CD14-positive monocyte (primary cell): ENCODE results near the gene DBF4B. TPM values are rescaled to one million over a fixed set of nuclear protein-coding genes. Genes with fewer than 3 reads are reported as not detected.
A peak's percentile ranks its signal among the peaks of the same experiment; 100 is the strongest.

Experiments
- DNase-seq, 3 donors: peaks; one replicate each; pipeline ENCODE4 v3.0.0-alpha.2; 2011 to 2022
- H2AFZ ChIP-seq: 2 replicates; pipeline ENCODE4 v1.6.0; 2012; ENCODE audit warnings: mild to moderate bottlenecking, low read depth, low read length, inconsistent platforms; ENCODE audit not compliant: insufficient read depth, poor library complexity, severe bottlenecking
- H3K27ac ChIP-seq, 2 donors: 1 replicate in 1 of 2; 2 replicates in 1 of 2; pipeline ENCODE4 v1.5.1; 2012 to 2013; ENCODE audit warnings: low read length in 2 of 2, control low read depth in 1 of 2, inconsistent platforms in 1 of 2, low read depth in 1 of 2, mild to moderate bottlenecking in 1 of 2
- H3K27me3 ChIP-seq, 2 donors: one replicate each; pipeline versions ENCODE4 v1.6.0 to v1.6.1; 2011 to 2013; ENCODE audit warnings: low read length in 2 of 2; ENCODE audit not compliant: control insufficient read depth in 2 of 2, insufficient read depth in 2 of 2
- H3K36me3 ChIP-seq, 2 donors: replicated peaks in 1 of 2; 1 replicate in 1 of 2; 2 replicates in 1 of 2; pipeline versions ENCODE4 v1.5.1 to v1.6.1; 2012 to 2013; ENCODE audit warnings: low read length in 2 of 2, control low read depth in 1 of 2, inconsistent platforms in 1 of 2, mild to moderate bottlenecking in 1 of 2; ENCODE audit not compliant: insufficient read depth in 2 of 2, control insufficient read depth in 1 of 2
- H3K4me1 ChIP-seq, 2 donors: 1 replicate in 1 of 2; 2 replicates in 1 of 2; pipeline versions ENCODE4 v1.5.1 to v1.6.1; 2012 to 2013; ENCODE audit warnings: low read length in 2 of 2, control low read depth in 1 of 2, inconsistent platforms in 1 of 2, mild to moderate bottlenecking in 1 of 2, moderate library complexity in 1 of 2; ENCODE audit not compliant: insufficient read depth in 2 of 2, control insufficient read depth in 1 of 2
- H3K4me2 ChIP-seq: replicated peaks from 2 replicates; pipeline ENCODE3; 2012; ENCODE audit warnings: low read length, moderate library complexity, mild to moderate bottlenecking; ENCODE audit not compliant: poor library complexity, severe bottlenecking; ENCODE audit errors: extremely low read depth
- H3K4me3 ChIP-seq, 3 experiments: fragments of 200-600 bp in 1 of 3; sonication (generic) in 1 of 3; replicated peaks in 1 of 3; 1 replicate in 2 of 3; 2 replicates in 1 of 3; pipeline ENCODE4 v1.5.1; 2011 to 2013; ENCODE audit warnings: low read length in 3 of 3, mild to moderate bottlenecking in 3 of 3, control low read depth in 2 of 3, low read depth in 2 of 3, inconsistent platforms in 1 of 3, moderate library complexity in 1 of 3
- H3K79me2 ChIP-seq: 2 replicates; pipeline ENCODE4 v1.6.0; 2012; ENCODE audit warnings: mild to moderate bottlenecking, control low read depth, inconsistent platforms, low read length, moderate library complexity; ENCODE audit not compliant: insufficient read depth
- H3K9ac ChIP-seq: 2 replicates; pipeline ENCODE4 v1.6.0; 2017; ENCODE audit warnings: low read length, mild to moderate bottlenecking; ENCODE audit not compliant: insufficient read depth, poor library complexity, severe bottlenecking
- H3K9me3 ChIP-seq, 2 donors: replicated peaks in 1 of 2; 1 replicate in 1 of 2; 2 replicates in 1 of 2; pipeline versions ENCODE4 v1.5.1 to v1.6.1; 2012 to 2013; ENCODE audit warnings: low read length in 2 of 2, control low read depth in 1 of 2; ENCODE audit not compliant: control insufficient read depth in 1 of 2, insufficient read depth in 1 of 2
- H4K20me1 ChIP-seq: 2 replicates; pipeline ENCODE4 v1.6.0; 2012; ENCODE audit warnings: mild to moderate bottlenecking, low read length, control low read depth, moderate library complexity; ENCODE audit not compliant: insufficient read depth
- H3K27ac Mint-ChIP-seq, 7 donors: one replicate each; pipeline ENCODE4 v1.8.0; 2020; ENCODE audit warnings: mild to moderate bottlenecking in 7 of 7, mixed read lengths in 7 of 7, moderate library complexity in 6 of 7, inconsistent platforms in 2 of 7
- H3K27me3 Mint-ChIP-seq, 3 donors: one replicate each; pipeline ENCODE4 v1.8.0; 2021 to 2022; ENCODE audit warnings: low read depth in 3 of 3, mild to moderate bottlenecking in 3 of 3, mixed read lengths in 3 of 3, moderate library complexity in 3 of 3, inconsistent platforms in 1 of 3
- H3K36me3 Mint-ChIP-seq, 2 donors: one replicate each; pipeline ENCODE4 v1.8.0; 2020; ENCODE audit warnings: mixed read lengths in 2 of 2, inconsistent platforms in 1 of 2, mild to moderate bottlenecking in 1 of 2
- H3K4me1 Mint-ChIP-seq: one replicate; pipeline ENCODE4 v1.8.0; 2020; ENCODE audit warnings: mild to moderate bottlenecking, mixed read lengths
- H3K4me3 Mint-ChIP-seq, 2 donors: one replicate each; pipeline ENCODE4 v1.8.0; 2020; ENCODE audit warnings: mild to moderate bottlenecking in 2 of 2, mixed read lengths in 2 of 2, moderate library complexity in 1 of 2
- H3K9me3 Mint-ChIP-seq, 7 donors: one replicate each; pipeline ENCODE4 v1.8.0; 2020 to 2022; ENCODE audit warnings: mixed read lengths in 7 of 7, mild to moderate bottlenecking in 6 of 7, moderate library complexity in 6 of 7, inconsistent platforms in 2 of 7
- CTCF ChIP-seq: fragments of 200-600 bp; IDR thresholded peaks from one replicate; pipeline ENCODE4 v1.8.0; 2022; ENCODE audit warnings: antibody characterized with exemption, mild to moderate bottlenecking
- WGBS: methylation state at CpG from one replicate; pipeline ENCODE4 v1.1.5; 2013; ENCODE audit warnings: missing lambda C conversion rate; ENCODE audit not compliant: insufficient coverage; 5-methylcytosine and 5-hydroxymethylcytosine counted together
- intact Hi-C, 2 donors: fragments of 100-400 bp; cut with micrococcal nuclease; formaldehyde crosslinking; loops; one replicate each; pipeline versions ENCODE4 v1.15.0 to v1.15.1; 2023
- polyA plus RNA-seq, 3 donors: library from polyadenylated mRNA; depleted of rRNA in 1 of 3; unstranded in 2 of 3; stranded (reverse) in 1 of 3; fragments of 300-500 nt in 2 of 3; fragments of >200 nt in 1 of 3; fragmentation: Illumina TruSeq in 2 of 3; gene quantifications; 1 replicate in 2 of 3; 2 replicates in 1 of 3; pipeline ENCODE4 v1.2.3, GENCODE V29; 2012 to 2021

The DBF4B gene
- polyA plus RNA-seq, 3 donors: 0.23 to 2.9 (median 0.34) TPM

- H3K4me1 Mint-ChIP-seq: no peaks in the 10 kb centered on the region
- H3K27ac ChIP-seq: no peak overlapping the region
- peak overlapping the region in 1 of 7 donors; percentile 36 for H3K27ac Mint-ChIP-seq
- H3K4me3 ChIP-seq: no peak overlapping the region
- no peak overlapping the region for H3K4me2 ChIP-seq
- no peak for DNase-seq
- peaks cover 0 to 3% (median 0%) of the 10 kb centered on the region in 7 donors for H3K9me3 Mint-ChIP-seq
- no peak overlapping the region for H3K9ac ChIP-seq
- no peak overlapping the region for H3K4me3 Mint-ChIP-seq
- no peaks in the 10 kb centered on the region for H3K27me3 ChIP-seq
- TF ChIP-seq CTCF: no peak
- 92% methylated on average over 5 of the region's 9 CpGs for WGBS
- no peaks in the 10 kb centered on the region for H3K79me2 ChIP-seq
- no peaks in the 10 kb centered on the region for H3K9me3 ChIP-seq
- no peak overlapping the region for H2AFZ ChIP-seq
- peaks cover 35 to 51% of the 10 kb centered on the region in 2 donors for H3K36me3 ChIP-seq
- H3K4me1 ChIP-seq: no peaks in the 10 kb centered on the region
- peaks cover 47 to 52% of the 10 kb centered on the region in 2 donors for H3K36me3 Mint-ChIP-seq
- H3K27me3 Mint-ChIP-seq: peaks cover 0 to 5% (median 1%) of the 10 kb centered on the region in 3 donors
- intact Hi-C loops: no loop called here
- no peaks in the 10 kb centered on the region for H4K20me1 ChIP-seq
Observed at GRCh38 chr17:44749980-44750318, 41.5 kb downstream of the DBF4B start.

GRCh38 chr17:44751331-44751730, 42.9 kb downstream of the DBF4B start:
- no peak overlapping the region for H3K27ac ChIP-seq
- H3K4me2 ChIP-seq: no peak overlapping the region
- H4K20me1 ChIP-seq: no peaks in the 10 kb centered on the region
- no peak overlapping the region for H3K27ac Mint-ChIP-seq
- peaks cover 0 to 3% (median 0%) of the 10 kb centered on the region in 7 donors for H3K9me3 Mint-ChIP-seq
- H3K4me3 ChIP-seq: no peak overlapping the region
- no peaks in the 10 kb centered on the region for H3K9me3 ChIP-seq
- H2AFZ ChIP-seq: no peak overlapping the region
- H3K9ac ChIP-seq: no peak overlapping the region
- H3K27me3 ChIP-seq: no peaks in the 10 kb centered on the region
- 96% methylated on average over 6 of the region's 7 CpGs for WGBS
- no peaks in the 10 kb centered on the region for H3K4me1 Mint-ChIP-seq
- no peak overlapping the region for H3K4me3 Mint-ChIP-seq
- no peak for DNase-seq
- H3K79me2 ChIP-seq: no peaks in the 10 kb centered on the region
- intact Hi-C loops: no loop called here
- peaks cover 35 to 51% of the 10 kb centered on the region in 2 donors for H3K36me3 ChIP-seq
- peaks cover 6 to 8% (median 6%) of the 10 kb centered on the region in 3 donors for H3K27me3 Mint-ChIP-seq
- H3K4me1 ChIP-seq: no peaks in the 10 kb centered on the region
- peaks cover 42 to 48% of the 10 kb centered on the region in 2 donors for H3K36me3 Mint-ChIP-seq
- no peak for TF ChIP-seq CTCF
